ENCODE data around the gene UST. TPM values are rescaled to one million over a fixed set of nuclear protein-coding genes. Genes with fewer than 3 reads are reported as not detected.

UST gene
- total RNA-seq, 2 donors from 2014 or later: 4.3 to 5.3 TPM

GRCh38 chr6:149108038-149108748 is 361.4 kb downstream of the UST start:
- no peaks in the 10 kb centered on the region for H3K9me3 ChIP-seq
- TF ChIP-seq CTCF (IDR thresholded peaks at IDR 0.05): no peak
- no peaks in the 10 kb centered on the region for H3K27me3 ChIP-seq
- H3K27ac ChIP-seq: no peak overlapping the region
- no peaks in the 10 kb centered on the region for H3K4me1 ChIP-seq
- no peak overlapping the region for H3K4me3 ChIP-seq
- DNase-seq (ENCODE audit: low spot score): no peak
- H3K36me3 ChIP-seq: no peaks in the 10 kb centered on the region

DNA sequence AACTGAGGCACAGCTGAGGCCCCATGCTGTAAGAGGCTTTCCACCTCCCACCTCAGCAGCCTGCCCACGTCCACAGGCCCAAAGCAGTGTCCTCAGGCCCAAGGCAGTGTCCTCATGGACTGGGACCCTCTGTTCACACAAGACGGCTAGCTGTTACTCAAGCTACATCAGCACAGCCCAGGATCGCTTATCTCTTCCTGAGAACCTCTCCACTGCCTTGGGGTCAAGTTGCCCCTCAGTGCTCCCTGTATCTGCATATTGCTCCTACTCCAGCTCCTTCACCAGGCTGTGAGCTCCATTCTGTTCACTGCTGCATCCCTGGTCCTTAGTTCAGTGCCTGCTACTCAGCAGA is 361.9 kb downstream of the UST start:
- no peak for DNase-seq (ENCODE audit: low spot score)
- TF ChIP-seq CTCF (IDR thresholded peaks at IDR 0.05): no peak
- H3K9me3 ChIP-seq: no peaks in the 10 kb centered on the region
- no peaks in the 10 kb centered on the region for H3K4me1 ChIP-seq
- H3K36me3 ChIP-seq: no peaks in the 10 kb centered on the region
- no peaks in the 10 kb centered on the region for H3K27me3 ChIP-seq
- no peak overlapping the region for H3K4me3 ChIP-seq
- no peak overlapping the region for H3K27ac ChIP-seq

DNA sequence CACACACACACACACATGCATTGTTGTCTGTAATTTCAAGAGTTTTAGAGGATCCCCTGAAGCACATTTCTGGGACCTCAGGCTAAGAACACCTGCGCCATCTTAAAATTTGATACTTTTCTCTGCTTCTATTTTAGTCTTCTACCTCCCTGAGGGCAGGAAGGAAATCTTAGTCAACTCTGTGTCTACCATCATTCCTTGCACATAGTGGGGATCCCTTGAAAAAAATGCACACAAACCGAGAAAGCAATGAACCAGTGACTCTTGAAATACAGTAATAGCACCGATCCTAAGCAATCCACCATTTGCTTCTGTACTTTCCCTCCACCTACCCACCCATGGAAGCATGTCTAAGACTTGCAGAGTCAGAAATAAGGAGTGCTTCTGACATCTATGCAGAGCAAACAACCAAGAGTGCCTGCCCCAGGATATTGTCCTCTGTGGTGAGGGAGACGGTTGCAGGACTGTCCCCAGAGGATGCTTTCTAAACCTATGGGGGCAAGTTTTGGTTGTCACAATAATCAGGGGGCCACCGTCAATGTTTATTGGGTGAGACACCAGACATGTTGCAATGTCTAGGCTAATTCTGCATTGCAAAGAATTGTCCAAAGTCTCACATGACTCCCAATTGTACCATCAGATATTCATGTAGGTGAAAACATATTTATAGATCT is 362.7 kb downstream of the UST start:
- TF ChIP-seq CTCF (IDR thresholded peaks at IDR 0.05): no peak
- Histone ChIP-seq H3K4me3 (no peak overlapping the region), H3K4me1 (no peaks in the 10 kb centered on the region), H3K27me3 (no peaks in the 10 kb centered on the region), H3K9me3 (no peaks in the 10 kb centered on the region), H3K27ac (no peak overlapping the region), H3K36me3 (no peaks in the 10 kb centered on the region)
- no peak for DNase-seq (ENCODE audit: low spot score)

GRCh38 chr6:149111556-149112115 is 364.8 kb downstream of the UST start:
- no peak overlapping the region for H3K27ac ChIP-seq
- DNase-seq (ENCODE audit: low spot score): no peak
- TF ChIP-seq CTCF (IDR thresholded peaks at IDR 0.05): no peak

GRCh38 chr6:149112976-149113375 is 366.1 kb downstream of the UST start:
- Histone ChIP-seq H3K36me3 (no peaks in the 10 kb centered on the region), H3K27me3 (no peaks in the 10 kb centered on the region), H3K9me3 (no peaks in the 10 kb centered on the region), H3K4me1 (no peaks in the 10 kb centered on the region), H3K27ac (no peak overlapping the region), H3K4me3 (no peak overlapping the region)
- no peak for DNase-seq (ENCODE audit: low spot score)
- TF ChIP-seq CTCF (IDR thresholded peaks at IDR 0.05): no peak

More at GRCh38 chr6:149111556-149112115, 364.8 kb downstream of the UST start:
- Histone ChIP-seq H3K36me3 (no peaks in the 10 kb centered on the region), H3K9me3 (no peaks in the 10 kb centered on the region), H3K4me1 (no peaks in the 10 kb centered on the region), H3K27me3 (no peaks in the 10 kb centered on the region), H3K4me3 (no peak overlapping the region)
